ENCODE results near the gene VHLL.
A peak's percentile ranks its signal among the peaks of the same experiment; 100 is the strongest.

The VHLL gene

GRCh38 chr1:156308078-156308477, 9.0 kb upstream of the VHLL start:
- Mint-ChIP-seq H3K9me3 (no peaks in the 10 kb centered on the region), H3K36me3 (peaks cover 100% of the 10 kb centered on the region), H3K27ac (peak overlapping the region; percentile 74), H3K4me3 (no peak overlapping the region), H3K4me1 (no peaks in the 10 kb centered on the region)
- ATAC-seq = no peak
- no peak for DNase-seq (ENCODE audit: low spot score in 2 of 2)

- Mint-ChIP-seq H3K27ac (no peak overlapping the region), H3K9me3 (no peaks in the 10 kb centered on the region), H3K4me3 (no peak overlapping the region), H3K4me1 (no peaks in the 10 kb centered on the region), H3K36me3 (peaks cover 79% of the 10 kb centered on the region)
- no peak for ATAC-seq
- no peak for DNase-seq (ENCODE audit: low spot score in 2 of 2)
Observed at GRCh38 chr1:156305215-156305614, 6.1 kb upstream of the VHLL start.

DNA sequence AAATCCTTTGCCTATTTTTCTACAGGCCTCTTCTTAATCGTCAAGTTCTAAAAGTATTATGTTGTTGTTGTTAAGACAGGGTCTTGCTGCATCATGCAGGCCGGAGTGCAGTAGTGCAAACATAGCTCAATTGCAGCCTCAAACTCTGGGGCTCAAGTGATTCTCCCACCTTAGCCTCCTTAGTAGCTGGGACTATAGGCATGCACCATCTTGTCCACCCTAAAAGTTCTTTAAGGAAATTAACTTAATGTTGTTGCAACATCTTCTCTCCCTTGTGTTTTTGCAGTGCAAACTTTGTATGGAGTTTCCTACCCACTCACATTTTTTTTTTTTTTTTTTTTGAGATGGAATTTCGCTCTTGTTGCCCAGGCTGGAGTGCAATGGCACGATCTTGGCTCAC, 4.1 kb upstream of the VHLL start:
- Mint-ChIP-seq H3K4me3 (no peak overlapping the region), H3K36me3 (peaks cover 59% of the 10 kb centered on the region), H3K4me1 (no peaks in the 10 kb centered on the region), H3K9me3 (no peaks in the 10 kb centered on the region), H3K27ac (no peak overlapping the region)
- ATAC-seq (no peak), DNase-seq (ENCODE audit: low spot score in 2 of 2) (no peak)

GRCh38 chr1:156295391-156295947, 3.6 kb downstream of the VHLL start, which contains the start of gene GLMP:
Gene GLMP, minus strand, starts transcription at chr1:156295679. Its CDS starts 34 bp downstream, at chr1:156295645.
- Mint-ChIP-seq H3K4me3 (peak within 1 kb of the TSS; percentile 87), H3K27ac (peak within 1 kb of the TSS; percentile 91), H3K4me1 (peaks cover 19% of the 10 kb centered on the region), H3K36me3 (no peaks in the 10 kb centered on the region), H3K9me3 (no peaks in the 10 kb centered on the region)
- peak; percentile 29 to 68 for DNase-seq (ENCODE audit: low spot score in 2 of 2)
- ATAC-seq = peak; percentile 85

- H3K9me3 Mint-ChIP-seq = no peaks in the 10 kb centered on the region
- peak overlapping the region; percentile 87 for H3K4me3 Mint-ChIP-seq
- peaks cover 5% of the 10 kb centered on the region for H3K36me3 Mint-ChIP-seq
- no peak for ATAC-seq
- no peak overlapping the region for H3K27ac Mint-ChIP-seq
- no peak for DNase-seq (ENCODE audit: low spot score in 2 of 2)
- peaks cover 19% of the 10 kb centered on the region for H3K4me1 Mint-ChIP-seq
Observed at GRCh38 chr1:156293895-156294294, 5.2 kb downstream of the VHLL start.

- Mint-ChIP-seq H3K27ac (peak overlapping the region; percentile 78), H3K4me3 (no peak overlapping the region), H3K4me1 (peaks cover 19% of the 10 kb centered on the region), H3K9me3 (no peaks in the 10 kb centered on the region), H3K36me3 (peaks cover 14% of the 10 kb centered on the region)
- DNase-seq (ENCODE audit: low spot score in 2 of 2) = no peak
- no peak for ATAC-seq
Observed at GRCh38 chr1:156293098-156293434, 6.0 kb downstream of the VHLL start.

DNA sequence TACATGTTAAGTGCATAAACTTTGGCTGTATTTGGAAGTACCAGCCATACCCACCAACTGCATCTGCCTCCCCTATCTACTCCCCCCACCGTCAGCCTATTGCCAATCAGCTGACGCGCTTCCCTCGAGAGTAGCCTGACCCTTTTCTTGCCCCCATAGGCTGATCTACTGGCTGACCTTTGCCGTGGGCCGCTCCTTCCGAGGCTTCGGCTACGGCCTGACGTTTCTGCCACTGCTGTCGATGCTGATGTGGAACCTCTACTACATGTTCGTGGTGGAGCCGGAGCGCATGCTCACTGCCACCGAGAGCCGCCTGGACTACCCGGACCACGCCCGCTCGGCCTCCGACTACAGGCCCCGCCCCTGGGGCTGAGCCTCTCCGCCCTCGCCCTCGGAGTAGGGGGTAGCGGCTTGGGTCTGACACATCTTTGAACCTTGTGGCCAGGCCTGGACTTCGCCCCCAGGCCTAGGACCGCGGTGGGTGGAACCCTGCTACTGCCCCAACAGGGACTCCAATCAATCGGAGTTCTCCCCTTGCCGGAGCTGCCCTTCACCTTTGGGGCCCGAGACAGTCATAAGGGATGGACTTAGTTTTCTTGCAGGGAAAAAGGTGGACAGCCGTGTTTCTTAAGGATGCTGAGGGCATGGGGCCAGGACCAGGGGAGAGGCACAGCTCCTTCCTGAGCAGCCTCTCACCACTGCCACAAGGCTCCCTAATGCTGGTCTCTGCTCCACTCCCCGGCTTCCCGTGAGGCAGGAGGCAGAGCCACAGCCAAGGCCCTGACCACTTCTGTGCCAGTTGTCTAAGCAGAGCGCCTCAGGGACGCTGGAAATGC, 7.7 kb downstream of the VHLL start:
- DNase-seq (ENCODE audit: low spot score in 2 of 2) (no peak), ATAC-seq (peak; percentile 47)
- Mint-ChIP-seq H3K9me3 (no peaks in the 10 kb centered on the region), H3K27ac (peak overlapping the region; percentile 78), H3K4me3 (no peak overlapping the region), H3K36me3 (peaks cover 30% of the 10 kb centered on the region), H3K4me1 (peaks cover 19% of the 10 kb centered on the region)

- no peak for DNase-seq (ENCODE audit: low spot score in 2 of 2)
- no peak for ATAC-seq
- peaks cover 15% of the 10 kb centered on the region for H3K4me1 Mint-ChIP-seq
- H3K36me3 Mint-ChIP-seq = peaks cover 37% of the 10 kb centered on the region
- H3K9me3 Mint-ChIP-seq = no peaks in the 10 kb centered on the region
- H3K27ac Mint-ChIP-seq = no peak overlapping the region
- no peak overlapping the region for H3K4me3 Mint-ChIP-seq
Observed at GRCh38 chr1:156289857-156290256, 9.2 kb downstream of the VHLL start.

DNA sequence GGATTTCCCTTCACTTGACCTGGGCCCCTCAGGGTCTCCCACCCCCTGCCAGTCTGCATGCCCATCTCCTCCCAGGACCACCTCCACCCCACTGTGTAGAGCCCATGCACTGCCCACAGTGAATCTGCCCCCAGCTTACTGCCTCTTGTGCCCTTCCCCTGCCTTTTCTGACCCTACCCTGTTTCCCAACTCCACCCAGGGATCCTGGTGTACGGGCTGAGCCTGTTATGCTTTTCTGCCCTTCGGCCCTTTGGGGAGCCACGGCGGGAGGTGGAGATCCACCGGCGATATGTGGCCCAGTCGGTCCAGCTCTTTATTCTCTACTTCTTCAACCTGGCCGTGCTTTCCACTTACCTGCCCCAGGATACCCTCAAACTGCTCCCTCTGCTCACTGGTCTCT, 13.0 kb downstream of the VHLL start:
- Mint-ChIP-seq H3K36me3 (peaks cover 56% of the 10 kb centered on the region), H3K27ac (no peak overlapping the region), H3K9me3 (no peaks in the 10 kb centered on the region), H3K4me3 (no peak overlapping the region), H3K4me1 (peaks cover 26% of the 10 kb centered on the region)
- DNase-seq (ENCODE audit: low spot score in 2 of 2) = no peak
- ATAC-seq = no peak

DNA sequence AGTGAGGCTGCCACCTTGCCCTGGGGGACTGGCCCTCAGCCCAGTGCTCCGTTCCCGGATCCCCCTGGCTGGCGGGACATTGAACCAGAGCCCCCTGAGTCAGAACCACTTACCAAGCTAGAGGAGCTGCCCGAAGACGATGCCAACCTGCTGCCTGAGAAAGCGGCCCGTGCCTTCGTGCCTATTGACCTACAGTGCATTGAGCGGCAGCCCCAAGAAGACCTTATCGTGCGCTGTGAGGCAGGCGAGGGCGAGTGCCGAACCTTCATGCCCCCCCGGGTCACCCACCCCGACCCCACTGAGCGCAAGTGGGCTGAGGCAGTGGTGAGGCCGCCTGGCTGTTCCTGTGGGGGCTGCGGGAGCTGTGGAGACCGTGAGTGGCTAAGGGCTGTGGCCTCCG, 13.7 kb downstream of the VHLL start:
- Mint-ChIP-seq H3K9me3 (no peaks in the 10 kb centered on the region), H3K27ac (no peak overlapping the region), H3K4me1 (peaks cover 32% of the 10 kb centered on the region), H3K4me3 (no peak overlapping the region), H3K36me3 (peaks cover 62% of the 10 kb centered on the region)
- DNase-seq (ENCODE audit: low spot score in 2 of 2) (no peak), ATAC-seq (no peak)

DNA sequence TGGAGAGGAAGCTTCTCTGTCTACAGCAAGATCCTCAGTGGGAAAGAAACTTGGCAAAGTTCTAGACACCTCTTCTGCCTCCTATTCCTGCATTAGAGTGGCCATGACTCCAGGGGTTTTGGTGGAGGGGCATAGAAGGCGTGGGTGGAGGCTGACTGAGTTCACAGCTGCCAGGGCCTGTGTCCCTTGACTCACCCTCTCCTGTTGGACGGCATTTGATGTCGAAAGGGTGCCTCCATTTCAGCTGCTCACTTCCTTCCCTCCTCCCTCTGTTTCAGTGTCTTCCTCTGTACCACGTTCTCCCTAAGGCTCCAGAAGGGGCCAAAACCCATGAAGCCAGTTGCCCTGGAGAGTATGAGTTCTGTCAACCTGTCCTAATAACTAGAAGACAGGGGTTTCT, 14.3 kb downstream of the VHLL start:
- peaks cover 65% of the 10 kb centered on the region for H3K36me3 Mint-ChIP-seq
- DNase-seq (ENCODE audit: low spot score in 2 of 2) (no peak), ATAC-seq (no peak)
- no peak overlapping the region for H3K4me3 Mint-ChIP-seq
- peak overlapping the region; percentile 13 for H3K27ac Mint-ChIP-seq
- H3K4me1 Mint-ChIP-seq = peaks cover 39% of the 10 kb centered on the region
- H3K9me3 Mint-ChIP-seq = no peaks in the 10 kb centered on the region

GRCh38 chr1:156284112-156284511, 15.0 kb downstream of the VHLL start, which contains the start of gene TMEM79:
Gene TMEM79, plus strand, starts transcription at chr1:156284325. Its CDS starts 902 bp downstream, at chr1:156285227.
- DNase-seq (ENCODE audit: low spot score in 2 of 2) (no peak), ATAC-seq (no peak)
- Mint-ChIP-seq H3K4me1 (peaks cover 39% of the 10 kb centered on the region), H3K27ac (peak within 1 kb of the TSS; percentile 97), H3K36me3 (peaks cover 65% of the 10 kb centered on the region), H3K4me3 (peak within 1 kb of the TSS; percentile 93), H3K9me3 (no peaks in the 10 kb centered on the region)

GRCh38 chr1:156283521-156283920, 15.6 kb downstream of the VHLL start:
- peaks cover 65% of the 10 kb centered on the region for H3K36me3 Mint-ChIP-seq
- peak overlapping the region; percentile 97 for H3K27ac Mint-ChIP-seq
- ATAC-seq = no peak
- H3K4me1 Mint-ChIP-seq = peaks cover 42% of the 10 kb centered on the region
- no peaks in the 10 kb centered on the region for H3K9me3 Mint-ChIP-seq
- DNase-seq (ENCODE audit: low spot score in 2 of 2) = no peak
- peak overlapping the region; percentile 93 for H3K4me3 Mint-ChIP-seq

- peak; percentile 90 for ATAC-seq
- Mint-ChIP-seq H3K4me3 (peak within 1 kb of the TSS; percentile 93), H3K9me3 (no peaks in the 10 kb centered on the region), H3K27ac (peak within 1 kb of the TSS; percentile 97), H3K36me3 (peaks cover 65% of the 10 kb centered on the region), H3K4me1 (peaks cover 51% of the 10 kb centered on the region)
- DNase-seq (ENCODE audit: low spot score in 2 of 2) = peak; percentile 91 to 96
Observed at GRCh38 chr1:156282479-156283222, 16.5 kb downstream of the VHLL start, which contains the start of gene SMG5. Gene SMG5, minus strand, starts transcription at chr1:156282825. Its CDS starts 145 bp downstream, at chr1:156282680.

- H3K4me3 Mint-ChIP-seq = peak overlapping the region; percentile 93
- ATAC-seq (peak; percentile 2), DNase-seq (ENCODE audit: low spot score in 2 of 2) (peak; percentile 6 to 69)
- peaks cover 65% of the 10 kb centered on the region for H3K36me3 Mint-ChIP-seq
- H3K9me3 Mint-ChIP-seq = no peaks in the 10 kb centered on the region
- peak overlapping the region; percentile 97 for H3K27ac Mint-ChIP-seq
- H3K4me1 Mint-ChIP-seq = peaks cover 51% of the 10 kb centered on the region
Observed at GRCh38 chr1:156281693-156282478, 17.2 kb downstream of the VHLL start.
